H9 (cell line): ENCODE data around the gene GSTT2B. TPM values are rescaled to one million over a fixed set of nuclear protein-coding genes. Genes with fewer than 3 reads are reported as not detected.
"Not testable (repeated sequence)": the region's sequence is repeated elsewhere in the genome, so short reads cannot be mapped to it uniquely, and the experiment has no call there.

Experiments
- DNase-seq: peaks from one replicate; pipeline ENCODE4 v3.0.0-alpha.2; 2017
- H2AFZ ChIP-seq: one replicate; pipeline ENCODE4 v1.6.1; 2013; ENCODE audit warnings: mild to moderate bottlenecking, low read length, control low read depth, moderate library complexity
- H2AK5ac ChIP-seq: 2 replicates; pipeline ENCODE4 v1.6.1; 2013; ENCODE audit warnings: low read length, control low read depth, mixed read lengths; ENCODE audit not compliant: insufficient read length
- H2BK120ac ChIP-seq: one replicate; pipeline ENCODE4 v1.6.1; 2013; ENCODE audit warnings: low read depth, mild to moderate bottlenecking, low read length, control low read depth, inconsistent platforms; ENCODE audit not compliant: poor library complexity, severe bottlenecking
- H2BK12ac ChIP-seq: 2 replicates; pipeline ENCODE4 v1.6.1; 2013; ENCODE audit warnings: low read length, control low read depth, mixed read lengths, low read depth; ENCODE audit not compliant: insufficient read length
- H2BK15ac ChIP-seq: 2 replicates; pipeline ENCODE4 v1.6.1; 2013; ENCODE audit warnings: low read depth, low read length, control low read depth
- H2BK20ac ChIP-seq: one replicate; pipeline ENCODE4 v1.6.1; 2013; ENCODE audit warnings: low read depth, mild to moderate bottlenecking, low read length, control low read depth, inconsistent platforms; ENCODE audit not compliant: poor library complexity, severe bottlenecking
- H2BK5ac ChIP-seq: 2 replicates; pipeline ENCODE4 v1.6.1; 2013; ENCODE audit warnings: low read length, control low read depth, mixed read lengths; ENCODE audit not compliant: insufficient read length
- H3K14ac ChIP-seq: 2 replicates; pipeline ENCODE4 v1.6.1; 2013; ENCODE audit warnings: low read length, control low read depth; ENCODE audit not compliant: insufficient read depth
- H3K18ac ChIP-seq: 2 replicates; pipeline ENCODE4 v1.6.1; 2013; ENCODE audit warnings: low read depth, mild to moderate bottlenecking, mixed read lengths, low read length, control low read depth; ENCODE audit not compliant: insufficient read length
- H3K23ac ChIP-seq: 2 replicates; pipeline ENCODE4 v1.6.1; 2013; ENCODE audit warnings: low read length, control low read depth, mixed read lengths, low read depth; ENCODE audit not compliant: insufficient read length
- H3K23me2 ChIP-seq: 2 replicates; pipeline ENCODE4 v1.6.1; 2013; ENCODE audit warnings: low read depth, mild to moderate bottlenecking, mixed read lengths, low read length, control low read depth; ENCODE audit not compliant: insufficient read length, poor library complexity, severe bottlenecking
- H3K27ac ChIP-seq: 2 replicates; pipeline ENCODE4 v1.5.1; 2013; ENCODE audit warnings: low read length, control low read depth, mixed read lengths, low read depth; ENCODE audit not compliant: insufficient read length
- H3K27me3 ChIP-seq: 2 replicates; pipeline ENCODE4 v1.6.1; 2013; ENCODE audit warnings: low read length, control low read depth, inconsistent platforms; ENCODE audit not compliant: insufficient read depth
- H3K4ac ChIP-seq: 2 replicates; pipeline ENCODE4 v1.6.1; 2013; ENCODE audit warnings: low read depth, mild to moderate bottlenecking, control low read depth, inconsistent platforms, low read length, moderate library complexity
- H3K4me1 ChIP-seq: 2 replicates; pipeline ENCODE4 v1.6.1; 2013; ENCODE audit warnings: low read length, control low read depth, inconsistent platforms; ENCODE audit not compliant: insufficient read depth
- H3K4me2 ChIP-seq: 2 replicates; pipeline ENCODE4 v1.6.1; 2013; ENCODE audit warnings: low read length, control low read depth, mixed read lengths; ENCODE audit not compliant: insufficient read length, insufficient read depth
- H3K56ac ChIP-seq: 2 replicates; pipeline ENCODE4 v1.6.1; 2013; ENCODE audit warnings: low read depth, mild to moderate bottlenecking, mixed read lengths, low read length, control low read depth; ENCODE audit not compliant: insufficient read length
- H3K79me1 ChIP-seq: 2 replicates; pipeline ENCODE4 v1.6.1; 2013; ENCODE audit warnings: low read depth, mild to moderate bottlenecking, moderate library complexity, low read length, control low read depth, inconsistent platforms; ENCODE audit not compliant: insufficient read depth, poor library complexity, severe bottlenecking
- H3K79me2 ChIP-seq: 2 replicates; pipeline ENCODE4 v1.6.1; 2013; ENCODE audit warnings: low read length, control low read depth, inconsistent platforms; ENCODE audit not compliant: insufficient read depth
- H3K9ac ChIP-seq: 2 replicates; pipeline ENCODE4 v1.6.1; 2013; ENCODE audit warnings: low read length, control low read depth, mixed read lengths; ENCODE audit not compliant: insufficient read length; ENCODE audit errors: extremely low read depth
- H3K9me3 ChIP-seq: one replicate; pipeline ENCODE4 v1.6.1; 2013; ENCODE audit warnings: low read depth, low read length, inconsistent platforms; ENCODE audit not compliant: control insufficient read depth
- H3T11ph ChIP-seq: one replicate; pipeline ENCODE4 v1.6.1; 2013; ENCODE audit warnings: mild to moderate bottlenecking, low read length, control low read depth, inconsistent platforms
- H4K20me1 ChIP-seq: one replicate; pipeline ENCODE4 v1.6.1; 2013; ENCODE audit not compliant: control insufficient read depth, insufficient read length, insufficient read depth
- H4K5ac ChIP-seq: 2 replicates; pipeline ENCODE4 v1.6.1; 2013; ENCODE audit warnings: low read depth, mild to moderate bottlenecking, mixed read lengths, low read length, control low read depth; ENCODE audit not compliant: insufficient read length
- H4K8ac ChIP-seq: replicated peaks from 2 replicates; pipeline ENCODE4 v1.6.1; 2013; ENCODE audit warnings: low read length, control low read depth, mixed read lengths, low read depth; ENCODE audit not compliant: insufficient read length
- H4K91ac ChIP-seq: 2 replicates; pipeline ENCODE4 v1.6.1; 2013; ENCODE audit warnings: low read depth, mild to moderate bottlenecking, moderate library complexity, mixed read lengths, low read length, control low read depth; ENCODE audit not compliant: insufficient read length
- H3K27ac Mint-ChIP-seq, 3 experiments: 2 replicates in 2 of 3; 3 replicates in 1 of 3; pipeline ENCODE4 v1.8.0; 2020 to 2021; ENCODE audit warnings: mixed read lengths in 3 of 3, mild to moderate bottlenecking in 1 of 3, moderate library complexity in 1 of 3
- H3K27me3 Mint-ChIP-seq: 2 replicates; pipeline ENCODE4 v1.8.0; 2021; ENCODE audit warnings: low read depth, mild to moderate bottlenecking, moderate library complexity, mixed read lengths
- H3K36me3 Mint-ChIP-seq, 3 experiments: 2 replicates in 2 of 3; 3 replicates in 1 of 3; pipeline ENCODE4 v1.8.0; 2020 to 2021; ENCODE audit warnings: low read depth in 3 of 3, mixed read lengths in 3 of 3; ENCODE audit not compliant: insufficient read depth in 1 of 3
- H3K4me1 Mint-ChIP-seq, 2 experiments: 2 replicates each; pipeline ENCODE4 v1.8.0; 2020; ENCODE audit warnings: mixed read lengths in 2 of 2
- H3K4me3 Mint-ChIP-seq, 2 experiments: 2 replicates in 1 of 2; 3 replicates in 1 of 2; pipeline ENCODE4 v1.8.0; 2020 to 2021; ENCODE audit warnings: mild to moderate bottlenecking in 2 of 2, mixed read lengths in 2 of 2, moderate library complexity in 1 of 2
- H3K9me3 Mint-ChIP-seq, 2 experiments: 2 replicates in 1 of 2; 3 replicates in 1 of 2; pipeline ENCODE4 v1.8.0; 2020; ENCODE audit warnings: mild to moderate bottlenecking in 2 of 2, mixed read lengths in 2 of 2, moderate library complexity in 1 of 2
- WGBS: extraction: QIAGEN DNeasy Blood & Tissue Kit; methylation state at CpG from one replicate; pipeline ENCODE4 v1.1.7; 2013; ENCODE audit warnings: missing lambda C conversion rate, low lambda C conversion rate, mixed read lengths; ENCODE audit not compliant: insufficient read length; ENCODE audit errors: extremely low coverage; 5-methylcytosine and 5-hydroxymethylcytosine counted together
- total RNA-seq: library from RNA; stranded (reverse); gene quantifications from 2 replicates; pipeline ENCODE4 v1.2.1, GENCODE V29; 2021

GSTT2B gene
- total RNA-seq, 1 experiment from 2014 or later = 4.5 TPM

- not testable (repeated sequence) for H3K9me3 ChIP-seq, H3K4me1 ChIP-seq, H3K27ac Mint-ChIP-seq, H3K9me3 Mint-ChIP-seq, H3K4ac ChIP-seq, H3K79me2 ChIP-seq, H4K8ac ChIP-seq, H3K23me2 ChIP-seq, H2BK20ac ChIP-seq, H3K4me3 Mint-ChIP-seq, DNase-seq, H2BK12ac ChIP-seq, H4K20me1 ChIP-seq, H3K27me3 ChIP-seq, H2AK5ac ChIP-seq, H3K27ac ChIP-seq, H3K14ac ChIP-seq, H3K56ac ChIP-seq, H3K4me1 Mint-ChIP-seq, H2BK120ac ChIP-seq, H2BK5ac ChIP-seq, H3K23ac ChIP-seq, H2BK15ac ChIP-seq, H4K5ac ChIP-seq, H3K18ac ChIP-seq, H3K27me3 Mint-ChIP-seq, H3K9ac ChIP-seq, H4K91ac ChIP-seq, H3K79me1 ChIP-seq, H2AFZ ChIP-seq, H3T11ph ChIP-seq, H3K4me2 ChIP-seq
- peaks cover 33 to 62% (median 39%) of the 10 kb centered on the region in 3 experiments for H3K36me3 Mint-ChIP-seq
- WGBS = no CpG with 5 or more reads among the region's 1 CpG
These were observed 40.8 kb downstream of the GSTT2B start for GRCh38 chr22:23920267-23920611.
